Fibroblast of the conjunctiva (primary cell): ENCODE results near the gene ERICH2.

ENCODE experiments used
- DNase-seq: peaks from one replicate; pipeline ENCODE4 v3.0.0-alpha.2; 2010; ENCODE audit warnings: low read depth

ERICH2 gene

DNA sequence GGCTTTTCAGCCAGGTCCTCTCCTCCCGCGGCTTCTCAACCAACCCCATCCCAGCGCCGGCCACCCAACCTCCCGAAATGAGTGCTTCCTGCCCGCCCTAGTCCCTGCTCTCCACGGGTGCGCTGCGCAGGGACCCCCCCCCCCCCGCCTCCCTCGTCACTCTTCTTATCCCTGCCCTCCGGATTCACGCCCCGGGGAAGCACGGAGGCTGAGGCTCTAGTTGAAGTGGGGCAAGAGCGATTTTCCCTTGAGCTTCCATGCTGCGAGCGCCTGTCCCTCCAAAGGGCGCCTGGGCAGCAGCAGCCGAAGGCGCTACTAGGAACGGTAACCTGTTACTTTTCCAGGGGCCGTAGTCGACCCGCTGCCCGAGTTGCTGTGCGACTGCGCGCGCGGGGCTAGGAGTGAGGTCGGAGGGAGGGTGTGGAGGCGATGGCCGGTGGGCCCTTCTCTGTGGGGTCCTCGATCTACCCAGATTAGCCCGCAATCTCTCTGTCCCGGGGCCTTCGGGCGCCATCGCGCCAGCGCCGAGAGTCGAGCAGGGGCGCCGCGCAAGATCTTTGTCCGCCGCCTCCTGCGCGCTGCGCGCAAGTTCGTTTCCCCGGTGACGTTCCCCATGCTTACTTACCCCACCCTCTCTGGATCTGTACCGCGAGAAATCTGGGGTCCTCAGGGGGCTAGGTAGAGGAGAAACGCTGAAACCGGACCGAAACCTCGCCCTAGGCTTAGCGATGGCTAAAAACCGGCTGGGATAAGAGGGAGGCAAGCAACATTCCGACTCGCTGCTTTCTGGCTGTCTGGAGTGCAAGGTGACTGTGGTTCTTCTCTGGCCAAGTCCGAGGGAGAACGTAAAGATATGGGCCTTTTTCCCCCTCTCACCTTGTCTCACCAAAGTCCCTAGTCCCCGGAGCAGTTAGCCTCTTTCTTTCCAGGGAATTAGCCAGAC, 47.2 kb downstream of the ERICH2 start:
- no peak for DNase-seq

DNA sequence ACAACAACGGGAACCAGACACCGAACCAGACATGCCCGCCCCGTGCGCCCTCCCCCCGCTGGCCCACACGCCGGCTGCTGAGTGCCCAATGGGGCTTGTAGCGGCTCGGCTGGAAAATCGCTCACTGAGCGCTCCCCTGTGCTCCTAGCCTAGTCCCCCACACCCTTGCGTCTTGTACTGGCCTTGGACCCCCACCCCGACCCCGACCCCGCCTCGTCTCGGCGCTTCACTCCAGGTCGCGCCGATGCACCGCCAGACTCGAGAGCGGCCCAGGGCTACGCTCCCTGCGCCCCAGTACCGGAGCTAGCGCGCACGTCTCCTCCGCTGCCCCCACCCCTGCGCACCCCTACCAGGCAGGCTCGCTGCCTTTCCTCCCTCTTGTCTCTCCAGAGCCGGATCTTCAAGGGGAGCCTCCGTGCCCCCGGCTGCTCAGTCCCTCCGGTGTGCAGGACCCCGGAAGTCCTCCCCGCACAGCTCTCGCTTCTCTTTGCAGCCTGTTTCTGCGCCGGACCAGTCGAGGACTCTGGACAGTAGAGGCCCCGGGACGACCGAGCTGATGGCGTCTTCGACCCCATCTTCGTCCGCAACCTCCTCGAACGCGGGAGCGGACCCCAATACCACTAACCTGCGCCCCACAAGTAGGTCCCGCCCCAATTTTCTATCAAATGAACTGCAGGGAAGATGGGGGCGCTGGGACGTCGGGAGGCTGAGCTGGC, 48.0 kb downstream of the ERICH2 start:
- no peak for DNase-seq

DNA sequence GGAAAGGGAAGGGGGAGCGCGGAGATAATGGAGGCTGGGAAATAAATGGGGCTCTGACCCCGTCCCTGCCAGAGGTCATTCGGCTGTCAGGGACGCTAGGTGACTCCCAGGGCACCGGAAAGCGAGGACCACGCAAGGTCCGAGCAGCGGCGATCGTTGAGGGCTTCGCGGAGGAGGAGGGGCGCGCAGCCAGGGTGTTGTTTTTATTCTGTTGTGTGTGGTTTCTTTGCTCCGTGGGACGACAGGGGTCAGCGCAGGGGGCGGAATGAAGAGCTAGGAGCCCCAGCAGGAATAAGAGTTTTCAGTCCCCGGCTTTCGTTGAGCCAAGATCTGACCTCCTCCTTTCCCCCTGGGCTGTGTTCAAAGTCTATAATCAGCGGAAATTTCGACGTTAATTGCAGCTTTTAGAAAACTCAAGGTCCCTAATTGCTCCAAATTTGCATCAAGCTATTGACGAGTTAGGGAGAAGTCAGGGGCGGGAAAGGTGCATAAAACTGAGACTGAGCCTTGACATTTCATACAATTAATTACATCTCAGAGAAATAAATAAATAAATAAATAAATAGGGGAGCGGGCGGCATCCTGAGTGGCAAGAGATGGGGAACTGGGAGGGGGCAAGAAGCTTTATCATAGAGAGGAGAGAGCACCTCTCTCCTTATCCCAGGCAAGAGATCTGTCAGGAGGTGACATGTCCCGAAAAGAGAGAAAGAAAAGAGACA, 48.7 kb downstream of the ERICH2 start:
- no peak for DNase-seq

DNA sequence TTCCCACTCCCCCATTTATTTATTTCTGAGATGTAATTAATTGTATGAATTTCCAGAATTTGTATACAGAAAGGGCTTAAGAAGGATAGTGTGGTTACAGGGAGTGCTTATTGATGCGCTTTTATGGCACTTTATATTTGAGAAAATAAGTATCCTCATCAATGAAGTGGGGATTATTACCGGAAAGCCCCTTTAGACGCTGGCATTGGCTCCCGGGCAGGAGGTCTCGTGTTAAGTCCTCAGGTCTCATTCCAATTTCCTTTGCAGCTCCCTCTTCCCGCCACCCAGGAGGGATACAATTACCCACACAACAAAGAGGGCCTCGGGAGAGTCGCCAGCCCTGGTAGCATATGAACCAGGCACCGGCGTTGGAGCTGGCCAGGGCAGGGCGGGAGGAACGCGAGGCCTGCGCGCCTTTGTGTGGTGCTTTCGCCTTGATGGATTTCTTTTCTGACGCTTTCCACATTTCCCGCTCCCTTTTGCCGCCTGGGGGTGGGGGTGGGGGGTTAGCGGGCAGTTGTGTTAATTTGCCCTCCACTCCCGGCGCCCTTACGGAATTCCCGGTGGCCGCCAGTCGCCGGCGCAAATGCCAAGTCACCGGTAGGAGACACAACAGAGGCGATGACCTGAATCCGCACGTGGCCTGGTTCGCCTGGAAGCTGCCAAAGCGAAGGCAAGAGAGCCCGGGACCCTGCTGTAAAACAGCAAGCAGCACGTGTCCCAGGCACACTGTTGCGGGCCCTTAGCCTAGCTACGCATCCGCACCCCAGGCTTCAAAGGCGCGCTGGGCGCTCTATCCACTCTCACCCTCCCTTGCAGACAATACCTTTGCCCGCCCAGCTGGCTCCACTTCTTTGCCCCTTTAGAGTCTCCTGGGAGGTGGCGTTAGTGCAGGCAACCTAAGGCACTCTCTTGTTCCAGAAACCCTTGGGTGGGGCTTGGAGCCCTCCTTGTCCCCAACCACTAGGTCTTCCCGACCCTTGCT, 49.8 kb downstream of the ERICH2 start:
- no peak for DNase-seq

DNA sequence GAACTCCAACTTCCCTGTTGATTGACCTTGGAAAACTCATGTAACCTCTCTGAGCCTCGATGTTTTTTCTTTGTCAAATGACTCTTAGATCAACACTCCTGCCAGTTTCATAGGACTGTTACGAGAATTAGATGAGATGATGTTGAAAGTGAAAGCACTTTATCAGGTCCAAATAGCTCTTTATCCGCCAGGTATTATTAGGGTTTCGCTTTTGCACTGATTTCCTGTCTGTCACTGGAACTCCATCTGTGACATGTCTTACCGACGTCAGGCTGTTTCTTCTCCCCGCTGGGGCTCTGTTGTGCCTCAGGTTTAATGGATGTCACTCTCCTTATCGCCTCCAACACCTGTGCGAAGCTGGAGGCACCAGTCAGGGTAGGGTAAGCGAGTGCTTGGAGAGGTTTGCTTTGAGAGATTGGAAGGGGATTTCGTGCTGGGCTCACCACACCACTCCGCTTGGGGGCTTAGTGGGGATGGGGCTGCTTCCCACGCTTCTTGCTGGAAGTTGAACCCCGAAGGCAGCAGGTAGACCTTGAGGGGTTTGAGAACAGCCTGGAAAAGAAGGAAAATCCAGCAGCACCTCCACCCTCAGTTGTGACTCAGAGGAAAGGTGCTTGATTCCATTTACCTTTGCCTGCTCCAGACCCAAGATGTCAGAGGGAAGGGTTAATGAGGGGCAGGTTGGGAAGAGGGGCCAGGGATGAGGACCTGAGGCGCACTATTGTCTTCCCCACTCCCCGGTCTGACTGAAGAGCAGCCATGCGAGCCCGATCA, 50.8 kb downstream of the ERICH2 start:
- DNase-seq, result no peak

DNA sequence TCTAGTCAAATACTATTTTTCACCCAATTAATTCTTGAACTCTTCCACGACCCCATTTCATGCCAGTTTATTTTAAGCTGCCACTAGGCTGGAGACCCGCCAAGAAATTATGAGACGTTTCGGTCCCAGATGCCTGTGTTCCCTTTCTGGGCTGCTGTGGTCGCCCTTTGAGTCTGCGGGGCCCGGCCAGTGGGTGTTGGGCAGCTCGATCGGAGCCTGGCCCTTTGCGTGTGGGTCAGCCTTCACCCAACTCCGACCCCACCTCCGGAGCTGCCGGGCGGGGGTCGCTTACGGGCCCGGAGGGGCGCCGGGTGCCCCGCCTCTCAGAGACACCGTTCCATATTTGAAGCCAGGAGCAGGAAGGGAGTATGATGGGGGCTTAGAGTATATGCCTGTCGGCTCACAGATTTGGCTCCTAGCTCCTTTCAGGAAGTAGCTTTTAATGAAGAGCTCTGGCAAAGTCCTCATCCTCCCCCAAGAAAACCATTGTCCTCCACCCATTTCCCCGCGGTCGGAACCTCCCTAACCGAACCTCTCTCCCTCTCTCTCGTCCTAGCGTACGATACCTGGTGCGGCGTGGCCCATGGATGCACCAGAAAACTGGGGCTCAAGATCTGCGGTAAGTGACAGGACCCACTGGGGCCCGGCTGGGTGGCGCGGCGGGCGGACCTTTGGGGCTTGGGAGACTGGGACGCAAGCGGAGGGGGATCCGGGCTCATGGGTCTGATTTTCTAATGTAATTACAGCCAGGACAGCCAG, 51.5 kb downstream of the ERICH2 start:
- no peak for DNase-seq

DNA sequence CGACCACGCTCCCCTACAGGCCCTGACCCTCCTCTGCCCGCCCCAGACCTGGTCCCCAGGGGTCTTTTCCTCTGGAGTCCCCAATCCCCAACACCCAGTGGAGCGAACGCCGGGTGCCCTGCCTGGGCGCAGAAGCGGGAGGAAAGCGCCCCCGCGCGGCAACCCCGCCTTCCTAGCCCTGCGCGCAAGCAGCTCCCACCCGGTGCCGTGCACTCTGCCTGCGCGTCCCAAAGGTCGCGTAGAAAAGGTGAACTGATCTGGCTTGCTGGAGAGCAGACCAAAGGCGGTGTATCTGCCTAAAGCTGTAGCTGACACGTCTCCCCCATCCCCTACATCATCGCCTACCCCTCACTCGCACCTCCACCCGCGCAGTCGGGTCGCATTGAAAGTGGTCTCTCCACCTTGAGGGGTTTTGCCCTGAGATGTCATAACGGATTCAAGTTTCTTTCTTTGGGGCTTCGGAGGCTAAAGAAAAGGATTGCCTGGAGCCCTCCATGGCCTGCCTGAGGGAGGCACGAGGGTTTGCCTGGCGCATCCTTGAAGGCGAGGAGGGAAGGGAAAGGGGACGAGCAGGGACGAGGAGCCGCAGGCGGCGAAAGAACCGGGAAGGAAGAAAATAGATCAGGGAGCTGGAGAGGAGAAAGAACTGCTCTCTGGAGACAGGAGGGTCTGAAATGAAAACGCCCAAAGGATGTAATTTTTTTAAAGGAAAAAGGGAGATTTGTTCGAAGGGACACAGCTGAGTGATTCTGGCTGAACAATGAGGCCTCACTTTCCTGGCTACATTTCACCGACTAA, 52.3 kb downstream of the ERICH2 start:
- DNase-seq, result no peak

DNA sequence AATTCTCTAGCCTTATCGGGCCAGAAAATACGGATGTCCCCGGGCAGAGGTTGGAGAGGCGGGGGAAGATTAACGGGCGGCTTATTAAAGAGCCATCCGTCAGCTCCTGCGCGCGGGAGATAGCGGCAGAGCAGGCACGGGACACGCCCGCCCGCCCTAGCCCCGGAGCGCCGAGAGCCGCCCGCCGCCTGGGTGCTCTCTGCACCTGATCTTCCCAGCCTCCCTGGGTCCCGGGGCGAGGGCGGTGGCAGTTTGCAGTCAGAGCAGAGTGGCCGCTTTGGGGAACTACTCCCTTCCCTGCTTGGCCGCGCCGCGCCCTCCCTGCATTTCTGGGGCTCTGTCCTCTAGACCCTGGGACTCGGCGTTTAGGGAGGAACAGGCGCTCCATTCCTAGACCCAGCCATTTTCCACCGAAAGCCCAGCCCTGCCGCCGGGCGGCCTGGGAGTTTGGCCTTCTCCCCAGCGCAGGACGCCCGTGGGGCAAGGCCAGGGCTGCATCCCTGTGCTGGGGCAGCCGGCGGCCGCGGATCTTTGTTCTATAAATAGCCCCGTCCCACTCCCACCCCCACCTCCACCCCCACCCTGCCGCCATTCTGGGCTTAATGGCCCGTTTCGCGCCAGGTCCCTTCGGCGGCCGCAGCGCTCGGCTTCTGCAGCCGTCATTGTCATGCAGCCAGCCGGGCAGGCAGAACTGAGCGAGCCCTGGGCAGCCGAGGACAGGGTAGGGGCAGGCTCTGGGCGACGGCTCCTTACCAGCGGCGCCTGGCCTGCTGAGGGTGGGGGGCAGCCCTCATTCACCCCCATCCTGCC, 53.1 kb downstream of the ERICH2 start:
- no peak for DNase-seq

DNA sequence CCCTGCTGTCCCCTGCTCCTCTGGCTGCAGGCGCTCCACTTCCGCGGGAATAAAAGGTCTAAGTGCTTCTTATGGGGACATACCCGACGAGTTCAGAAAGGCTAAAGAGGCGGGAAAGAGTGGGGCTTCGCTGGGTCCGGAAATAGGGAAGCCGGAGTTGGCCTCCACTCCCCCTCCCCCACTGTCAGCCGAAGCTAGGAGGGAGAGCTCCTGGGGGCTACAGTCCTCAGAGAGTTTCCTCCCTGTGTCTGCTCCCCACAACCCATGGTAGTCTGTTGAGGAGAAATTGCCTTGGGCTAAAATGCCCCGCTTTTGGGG, 53.7 kb downstream of the ERICH2 start:
- DNase-seq, result no peak

DNA sequence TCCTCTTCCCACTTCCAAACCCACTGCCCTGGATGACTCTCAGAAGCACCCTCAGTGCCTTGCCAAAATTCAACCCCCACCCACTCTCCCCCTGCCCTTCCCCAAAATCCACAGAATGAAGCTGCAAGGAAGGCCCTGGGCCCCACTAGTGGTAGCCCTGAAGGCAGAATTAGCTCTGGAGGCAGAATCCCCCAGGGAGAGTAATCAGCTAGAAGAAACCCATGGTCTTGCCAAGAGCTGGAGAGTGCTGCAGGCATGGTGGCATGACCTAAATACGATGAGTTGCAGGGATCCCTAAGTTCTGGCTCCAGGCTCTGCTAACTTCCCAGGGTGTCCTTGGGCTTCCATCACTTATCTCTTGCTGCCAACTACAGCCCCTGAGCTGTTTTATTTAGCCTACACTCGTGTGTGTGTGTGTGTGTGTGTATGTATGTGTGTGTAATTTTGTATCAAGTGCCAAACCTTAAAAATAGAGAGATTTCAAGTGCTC, 54.4 kb downstream of the ERICH2 start:
- DNase-seq, result no peak

DNA sequence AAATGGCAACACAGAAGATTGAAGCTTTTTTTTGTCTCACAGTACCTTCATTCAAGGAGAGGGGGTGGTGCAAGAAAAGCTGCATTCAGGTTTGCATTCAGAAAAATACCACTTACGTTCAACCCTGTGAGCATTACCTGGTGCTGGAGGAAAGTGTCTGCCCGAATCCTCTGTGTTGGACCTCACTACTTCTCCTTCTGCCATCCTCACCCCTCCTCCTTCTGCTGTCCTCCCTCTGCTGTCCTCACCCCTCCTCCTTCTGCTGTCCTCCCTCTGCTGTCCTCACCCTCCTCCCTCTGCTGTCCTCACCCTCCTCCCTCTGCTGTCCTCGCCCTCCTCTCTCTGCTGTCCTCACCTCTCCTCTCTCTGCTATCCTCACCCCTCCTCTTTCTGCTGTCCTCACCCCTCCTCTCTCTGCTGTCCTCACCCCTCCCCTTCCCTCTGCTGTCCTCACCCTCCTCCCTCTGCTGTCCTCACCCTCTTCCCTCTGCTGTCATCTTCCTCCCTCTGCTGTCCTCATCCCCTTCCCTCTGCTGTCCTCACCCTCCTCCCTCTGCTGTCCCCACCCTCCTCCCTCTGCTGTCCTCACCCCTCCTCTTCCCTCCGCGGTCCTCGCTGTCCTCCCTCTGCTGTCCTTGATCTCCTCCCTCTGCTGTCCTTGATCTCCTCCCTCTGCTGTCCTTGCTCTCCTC, 57.8 kb downstream of the ERICH2 start:
- no peak for DNase-seq

DNA sequence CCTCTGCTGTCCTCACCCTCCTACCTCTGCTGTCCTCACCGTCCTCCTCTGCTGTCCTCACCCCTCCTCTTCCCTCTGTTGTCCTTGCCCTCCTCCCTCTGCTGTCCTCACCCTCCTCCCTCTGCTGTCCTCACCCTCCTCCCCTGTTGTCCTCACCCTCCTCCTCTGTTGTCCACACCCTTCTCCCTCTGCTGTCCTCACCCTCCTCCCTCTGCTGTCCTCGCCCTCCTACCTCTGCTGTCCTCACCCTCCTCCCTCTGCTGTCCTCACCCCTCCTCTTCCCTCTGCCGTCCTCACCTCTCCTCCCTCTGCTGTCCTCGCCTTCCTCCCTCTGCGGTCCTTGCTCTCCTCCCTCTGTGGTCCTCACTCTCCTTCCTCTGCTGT, 58.3 kb downstream of the ERICH2 start:
- no peak for DNase-seq

DNA sequence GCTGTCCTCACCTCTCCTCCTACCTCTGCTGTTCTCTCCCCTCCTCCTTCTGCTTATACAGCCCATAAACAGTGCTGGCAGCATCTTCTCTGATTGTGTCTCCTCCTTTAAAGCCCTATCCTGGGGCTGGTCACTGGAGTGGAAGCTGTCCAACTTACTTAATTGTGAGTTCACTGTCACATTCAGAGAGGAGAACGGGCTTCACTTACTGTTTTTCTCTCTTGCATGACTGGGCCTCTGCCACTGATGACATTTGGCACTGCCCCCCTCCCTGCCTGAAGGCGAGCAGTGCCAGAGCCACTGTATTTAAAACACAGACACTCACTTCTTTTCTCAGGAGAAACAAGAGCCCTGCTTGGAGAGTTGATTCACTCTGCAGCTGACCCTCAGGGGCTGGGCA, 58.9 kb downstream of the ERICH2 start:
- DNase-seq, result no peak

DNA sequence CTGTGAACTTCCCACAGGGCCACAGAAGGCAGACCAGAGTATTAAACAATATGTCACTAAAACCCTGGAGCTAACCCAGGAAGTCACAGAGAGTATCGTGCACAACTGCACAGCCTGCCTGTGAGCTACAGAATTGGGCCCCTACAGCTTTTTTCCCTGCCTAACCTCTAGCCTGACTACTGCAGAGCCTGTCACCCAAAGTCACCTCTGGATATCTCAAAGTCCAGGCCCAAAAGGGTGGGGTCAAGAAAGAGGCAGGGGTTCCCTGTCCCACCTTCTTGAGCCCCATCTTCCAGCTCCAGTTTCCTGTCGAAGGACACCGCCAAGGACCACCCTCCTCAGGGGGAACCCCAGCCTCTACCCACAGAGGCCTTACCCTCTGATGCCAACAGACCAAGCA, 60.0 kb downstream of the ERICH2 start:
- no peak for DNase-seq

DNA sequence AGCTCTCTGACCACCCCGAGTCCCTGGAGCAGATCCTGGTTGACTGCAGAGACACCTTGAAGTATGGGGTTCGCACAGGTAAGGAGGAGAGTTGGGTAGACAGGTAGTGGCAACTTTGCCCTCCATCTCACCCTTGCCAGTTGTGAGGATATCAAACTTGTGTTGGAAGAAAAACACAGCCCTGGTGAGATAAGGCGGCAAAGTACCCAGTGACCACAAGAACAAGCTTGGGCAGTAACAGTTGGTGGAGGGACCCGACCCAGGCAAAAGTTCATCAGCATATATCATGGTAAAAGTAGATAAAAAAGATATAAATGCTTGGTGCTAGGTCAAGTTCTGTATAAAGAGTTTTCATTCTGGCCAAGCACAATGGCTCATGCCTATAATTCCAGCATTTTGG, 60.9 kb downstream of the ERICH2 start:
- DNase-seq, result no peak

DNA sequence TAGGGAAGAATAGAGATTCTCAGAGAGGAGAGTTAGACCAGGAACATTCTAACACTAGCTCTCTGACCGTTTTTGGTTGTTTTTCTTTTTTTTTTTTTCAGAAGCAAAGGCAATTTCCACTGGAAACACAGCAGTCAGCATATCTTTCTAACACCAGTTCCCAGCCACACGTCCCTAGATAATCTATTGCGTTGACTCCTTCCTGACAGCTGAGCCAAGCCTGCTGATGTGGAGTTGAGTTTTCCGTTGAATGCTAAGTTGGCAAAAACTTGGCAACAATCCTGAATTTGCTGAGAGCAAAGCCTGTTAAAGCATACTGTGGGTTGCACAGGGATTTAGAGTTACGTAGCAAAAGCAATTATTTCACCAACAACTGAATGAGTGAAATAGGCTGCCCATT, 65.8 kb downstream of the ERICH2 start:
- no peak for DNase-seq

DNA sequence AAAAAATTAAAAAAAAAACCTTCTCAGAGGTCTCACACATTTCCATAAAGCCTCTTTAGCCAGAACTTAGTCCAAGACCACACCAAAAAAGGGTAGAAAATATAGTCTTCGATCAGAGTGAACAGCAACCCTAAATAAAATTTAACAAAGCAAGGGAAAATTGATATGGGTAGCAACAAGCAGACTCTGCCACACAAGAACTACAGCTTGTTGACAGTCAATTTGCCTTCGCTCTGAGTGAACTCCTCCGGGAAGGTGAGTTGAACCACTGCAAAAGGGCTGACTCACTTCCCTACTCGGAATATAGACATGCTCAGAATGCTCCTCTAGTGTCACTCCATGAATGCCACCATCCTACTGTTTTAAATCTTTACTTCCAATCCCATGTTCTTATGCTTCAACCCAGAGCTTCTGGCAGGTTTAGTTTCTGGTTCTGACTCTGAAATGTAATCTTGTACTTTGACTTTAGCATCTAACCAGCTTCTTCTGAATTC, 70.6 kb downstream of the ERICH2 start:
- no peak for DNase-seq

DNA sequence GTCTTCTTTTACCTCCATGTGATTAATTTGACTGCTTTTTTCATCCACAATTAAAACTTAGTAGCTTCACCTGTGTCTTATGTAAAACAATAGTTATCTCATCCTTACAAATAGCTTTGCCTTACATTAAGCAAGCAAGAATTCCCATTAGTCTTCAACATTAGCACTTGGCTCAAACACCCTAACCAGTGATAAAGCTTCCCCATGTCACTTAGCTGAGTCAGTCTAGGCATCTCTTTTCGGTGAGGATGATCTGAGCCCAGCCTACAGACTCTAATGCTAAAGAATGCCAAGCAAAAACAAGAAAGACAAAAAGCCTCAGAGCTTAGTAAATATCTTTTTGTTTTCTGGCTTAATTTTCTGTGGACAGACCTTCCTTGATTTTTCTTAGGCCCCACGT, 72.6 kb downstream of the ERICH2 start:
- DNase-seq, result no peak
